ENCODE data around the gene KBTBD12. TPM values are rescaled to one million over a fixed set of nuclear protein-coding genes. Genes with fewer than 3 reads are reported as not detected.

The KBTBD12 gene
- total RNA-seq, 2 experiments from 2014 or later = not detected

- H3K4me3 Mint-ChIP-seq = no peak overlapping the region
- H3K9me3 Mint-ChIP-seq = no peaks in the 10 kb centered on the region
- peaks cover 2% of the 10 kb centered on the region for H3K27me3 Mint-ChIP-seq (ENCODE audit: low read depth)
Measured at GRCh38 chr3:127997016-127997415, 82.0 kb downstream of the KBTBD12 start.

GRCh38 chr3:127997961-127998360, 82.9 kb downstream of the KBTBD12 start:
- CTCF ChIA-PET = no interaction called here

More at GRCh38 chr3:127997016-127997415, 82.0 kb downstream of the KBTBD12 start:
- CTCF ChIA-PET = no interaction called here
- H3K36me3 Mint-ChIP-seq (ENCODE audit: low read depth) = no peaks in the 10 kb centered on the region
- DNase-seq = no peak
- no peaks in the 10 kb centered on the region for H3K4me1 Mint-ChIP-seq (ENCODE audit: low read depth)
- H3K27ac Mint-ChIP-seq = no peak overlapping the region
- intact Hi-C loops (cut with micrococcal nuclease) = no loop called here

GRCh38 chr3:127998596-127998995, 83.6 kb downstream of the KBTBD12 start:
- no peak overlapping the region for H3K27ac Mint-ChIP-seq
- no peaks in the 10 kb centered on the region for H3K36me3 Mint-ChIP-seq (ENCODE audit: low read depth)
- intact Hi-C loops (cut with micrococcal nuclease) = no loop called here
- peaks cover 2% of the 10 kb centered on the region for H3K27me3 Mint-ChIP-seq (ENCODE audit: low read depth)
- H3K4me3 Mint-ChIP-seq = no peak overlapping the region
- CTCF ChIA-PET = no interaction called here
- H3K9me3 Mint-ChIP-seq = no peaks in the 10 kb centered on the region
- DNase-seq = no peak
- H3K4me1 Mint-ChIP-seq (ENCODE audit: low read depth) = no peaks in the 10 kb centered on the region

More at GRCh38 chr3:127997961-127998360, 82.9 kb downstream of the KBTBD12 start:
- no peaks in the 10 kb centered on the region for H3K36me3 Mint-ChIP-seq (ENCODE audit: low read depth)
- H3K4me3 Mint-ChIP-seq = no peak overlapping the region
- no peak for DNase-seq
- no peaks in the 10 kb centered on the region for H3K9me3 Mint-ChIP-seq
- H3K4me1 Mint-ChIP-seq (ENCODE audit: low read depth) = no peaks in the 10 kb centered on the region
- intact Hi-C loops (cut with micrococcal nuclease) = no loop called here
- no peak overlapping the region for H3K27ac Mint-ChIP-seq
- peaks cover 2% of the 10 kb centered on the region for H3K27me3 Mint-ChIP-seq (ENCODE audit: low read depth)

GRCh38 chr3:127999509-128000106, 84.6 kb downstream of the KBTBD12 start:
- CTCF ChIA-PET = no interaction called here
- no peak overlapping the region for H3K4me3 Mint-ChIP-seq
- H3K9me3 Mint-ChIP-seq = no peaks in the 10 kb centered on the region
- H3K36me3 Mint-ChIP-seq (ENCODE audit: low read depth) = no peaks in the 10 kb centered on the region
- intact Hi-C loops (cut with micrococcal nuclease) = no loop called here
- no peaks in the 10 kb centered on the region for H3K4me1 Mint-ChIP-seq (ENCODE audit: low read depth)
- no peak overlapping the region for H3K27ac Mint-ChIP-seq
- DNase-seq = no peak
- H3K27me3 Mint-ChIP-seq (ENCODE audit: low read depth) = peaks cover 2% of the 10 kb centered on the region

GRCh38 chr3:128001576-128001975, 86.5 kb downstream of the KBTBD12 start:
- Mint-ChIP-seq H3K27me3 (ENCODE audit: low read depth) (peaks cover 4% of the 10 kb centered on the region), H3K36me3 (ENCODE audit: low read depth) (no peaks in the 10 kb centered on the region), H3K4me1 (ENCODE audit: low read depth) (no peaks in the 10 kb centered on the region), H3K4me3 (no peak overlapping the region), H3K27ac (no peak overlapping the region), H3K9me3 (no peaks in the 10 kb centered on the region)
- CTCF ChIA-PET = no interaction called here
- no peak for DNase-seq
- intact Hi-C loops (cut with micrococcal nuclease) = no loop called here

GRCh38 chr3:128004661-128005060, 89.6 kb downstream of the KBTBD12 start:
- DNase-seq = no peak
- Mint-ChIP-seq H3K4me1 (ENCODE audit: low read depth) (no peaks in the 10 kb centered on the region), H3K27me3 (ENCODE audit: low read depth) (peaks cover 7% of the 10 kb centered on the region), H3K4me3 (no peak overlapping the region), H3K36me3 (ENCODE audit: low read depth) (no peaks in the 10 kb centered on the region), H3K27ac (no peak overlapping the region), H3K9me3 (no peaks in the 10 kb centered on the region)
- intact Hi-C loops (cut with micrococcal nuclease) = no loop called here
- CTCF ChIA-PET = no interaction called here

GRCh38 chr3:128006061-128007032, 91.3 kb downstream of the KBTBD12 start:
- intact Hi-C loops (cut with micrococcal nuclease) = no loop called here
- no peaks in the 10 kb centered on the region for H3K36me3 Mint-ChIP-seq (ENCODE audit: low read depth)
- CTCF ChIA-PET = no interaction called here
- no peaks in the 10 kb centered on the region for H3K9me3 Mint-ChIP-seq
- H3K4me1 Mint-ChIP-seq (ENCODE audit: low read depth) = peaks cover 1% of the 10 kb centered on the region
- no peak overlapping the region for H3K4me3 Mint-ChIP-seq
- DNase-seq = no peak
- peaks cover 4% of the 10 kb centered on the region for H3K27me3 Mint-ChIP-seq (ENCODE audit: low read depth)
- no peak overlapping the region for H3K27ac Mint-ChIP-seq

GRCh38 chr3:128007033-128007424, 92.0 kb downstream of the KBTBD12 start:
- intact Hi-C loops (cut with micrococcal nuclease) = no loop called here

GRCh38 chr3:128009952-128010846, 95.2 kb downstream of the KBTBD12 start:
- Mint-ChIP-seq H3K4me3 (no peak overlapping the region), H3K4me1 (ENCODE audit: low read depth) (peaks cover 4% of the 10 kb centered on the region), H3K9me3 (no peaks in the 10 kb centered on the region), H3K27ac (no peak overlapping the region), H3K36me3 (ENCODE audit: low read depth) (no peaks in the 10 kb centered on the region), H3K27me3 (ENCODE audit: low read depth) (peaks cover 7% of the 10 kb centered on the region)
- no peak for DNase-seq
- CTCF ChIA-PET = interaction anchor here (0.7 kb wide), 1 partner anchor 24 kb away, joined by 3 read pairs; no protein-coding TSS in a partner anchor
- intact Hi-C loops (cut with micrococcal nuclease) = no loop called here

More at GRCh38 chr3:128007033-128007424, 92.0 kb downstream of the KBTBD12 start:
- peaks cover 4% of the 10 kb centered on the region for H3K4me1 Mint-ChIP-seq (ENCODE audit: low read depth)
- H3K27ac Mint-ChIP-seq = no peak overlapping the region
- CTCF ChIA-PET = no interaction called here
- DNase-seq = no peak
- no peak overlapping the region for H3K4me3 Mint-ChIP-seq
- H3K9me3 Mint-ChIP-seq = no peaks in the 10 kb centered on the region
- no peaks in the 10 kb centered on the region for H3K36me3 Mint-ChIP-seq (ENCODE audit: low read depth)
- peaks cover 4% of the 10 kb centered on the region for H3K27me3 Mint-ChIP-seq (ENCODE audit: low read depth)

GRCh38 chr3:128011140-128011539, 96.1 kb downstream of the KBTBD12 start:
- Mint-ChIP-seq H3K27ac (no peak overlapping the region), H3K9me3 (no peaks in the 10 kb centered on the region), H3K4me3 (no peak overlapping the region), H3K4me1 (ENCODE audit: low read depth) (peaks cover 4% of the 10 kb centered on the region), H3K36me3 (ENCODE audit: low read depth) (no peaks in the 10 kb centered on the region), H3K27me3 (ENCODE audit: low read depth) (peaks cover 7% of the 10 kb centered on the region)
- CTCF ChIA-PET = no interaction called here
- intact Hi-C loops (cut with micrococcal nuclease) = no loop called here
- peak; percentile 53 for DNase-seq

- CTCF ChIA-PET = no interaction called here
- peaks cover 7% of the 10 kb centered on the region for H3K27me3 Mint-ChIP-seq (ENCODE audit: low read depth)
- intact Hi-C loops (cut with micrococcal nuclease) = no loop called here
Measured at GRCh38 chr3:128012050-128012449, 97.0 kb downstream of the KBTBD12 start.

GRCh38 chr3:128014548-128014947, 99.5 kb downstream of the KBTBD12 start:
- Mint-ChIP-seq H3K9me3 (no peaks in the 10 kb centered on the region), H3K4me3 (no peak overlapping the region), H3K36me3 (ENCODE audit: low read depth) (no peaks in the 10 kb centered on the region), H3K4me1 (ENCODE audit: low read depth) (peaks cover 4% of the 10 kb centered on the region), H3K27ac (no peak overlapping the region), H3K27me3 (ENCODE audit: low read depth) (peaks cover 6% of the 10 kb centered on the region)
- CTCF ChIA-PET = no interaction called here
- intact Hi-C loops (cut with micrococcal nuclease) = no loop called here
- DNase-seq = no peak

More at GRCh38 chr3:128012050-128012449, 97.0 kb downstream of the KBTBD12 start:
- no peaks in the 10 kb centered on the region for H3K9me3 Mint-ChIP-seq
- DNase-seq = no peak
- no peaks in the 10 kb centered on the region for H3K36me3 Mint-ChIP-seq (ENCODE audit: low read depth)
- H3K4me3 Mint-ChIP-seq = no peak overlapping the region
- H3K4me1 Mint-ChIP-seq (ENCODE audit: low read depth) = peaks cover 4% of the 10 kb centered on the region
- no peak overlapping the region for H3K27ac Mint-ChIP-seq
